ENCODE data around the gene FRZB. TPM values are rescaled to one million over a fixed set of nuclear protein-coding genes. Genes with fewer than 3 reads are reported as not detected.
"Not testable (repeated sequence)": the region's sequence is repeated elsewhere in the genome, so short reads cannot be mapped to it uniquely, and the experiment has no call there.

Gene FRZB
- total RNA-seq, 1 donor from 2014 or later = 90.8 TPM

DNA sequence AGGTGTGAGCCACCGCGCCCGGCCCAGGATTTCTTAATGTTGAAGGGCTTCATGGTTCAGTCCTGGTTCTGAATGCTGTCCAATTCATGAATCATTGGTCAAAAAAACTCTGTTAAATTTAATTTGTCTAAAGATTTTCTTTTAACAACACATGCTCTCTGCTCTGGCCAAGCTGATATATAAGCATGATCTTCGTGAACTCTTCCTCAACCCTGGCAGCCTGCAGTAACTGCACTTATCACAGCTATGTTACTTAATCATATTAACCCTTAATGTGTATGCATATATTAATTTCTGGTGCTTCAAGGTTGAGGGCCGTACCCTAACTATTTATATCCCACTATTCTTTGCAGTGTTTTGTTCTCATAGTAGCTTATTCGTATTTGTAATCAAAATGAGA, 29.4 kb upstream of the FRZB start:
- TF ChIP-seq, protein P1, sequence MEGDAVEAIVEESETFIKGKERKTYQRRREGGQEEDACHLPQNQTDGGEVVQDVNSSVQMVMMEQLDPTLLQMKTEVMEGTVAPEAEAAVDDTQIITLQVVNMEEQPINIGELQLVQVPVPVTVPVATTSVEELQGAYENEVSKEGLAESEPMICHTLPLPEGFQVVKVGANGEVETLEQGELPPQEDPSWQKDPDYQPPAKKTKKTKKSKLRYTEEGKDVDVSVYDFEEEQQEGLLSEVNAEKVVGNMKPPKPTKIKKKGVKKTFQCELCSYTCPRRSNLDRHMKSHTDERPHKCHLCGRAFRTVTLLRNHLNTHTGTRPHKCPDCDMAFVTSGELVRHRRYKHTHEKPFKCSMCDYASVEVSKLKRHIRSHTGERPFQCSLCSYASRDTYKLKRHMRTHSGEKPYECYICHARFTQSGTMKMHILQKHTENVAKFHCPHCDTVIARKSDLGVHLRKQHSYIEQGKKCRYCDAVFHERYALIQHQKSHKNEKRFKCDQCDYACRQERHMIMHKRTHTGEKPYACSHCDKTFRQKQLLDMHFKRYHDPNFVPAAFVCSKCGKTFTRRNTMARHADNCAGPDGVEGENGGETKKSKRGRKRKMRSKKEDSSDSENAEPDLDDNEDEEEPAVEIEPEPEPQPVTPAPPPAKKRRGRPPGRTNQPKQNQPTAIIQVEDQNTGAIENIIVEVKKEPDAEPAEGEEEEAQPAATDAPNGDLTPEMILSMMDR (IDR thresholded peaks at IDR 0.05; ENCODE audit: unreplicated experiment) = no peak
- no peak overlapping the region for H3K27ac Mint-ChIP-seq (ENCODE audit: unreplicated experiment)
- no peaks in the 10 kb centered on the region for H3K9me3 Mint-ChIP-seq (ENCODE audit: unreplicated experiment)
- peaks cover 6% of the 10 kb centered on the region for H3K36me3 Mint-ChIP-seq (ENCODE audit: low read depth, unreplicated experiment)
- peaks cover under 1% of the 10 kb centered on the region for H3K4me1 Mint-ChIP-seq (ENCODE audit: unreplicated experiment)
- no peaks in the 10 kb centered on the region for H3K27me3 Mint-ChIP-seq (ENCODE audit: unreplicated experiment)
- no peak overlapping the region for H3K4me3 Mint-ChIP-seq (ENCODE audit: unreplicated experiment)
- no peak for DNase-seq (ENCODE audit: low spot score)

DNA sequence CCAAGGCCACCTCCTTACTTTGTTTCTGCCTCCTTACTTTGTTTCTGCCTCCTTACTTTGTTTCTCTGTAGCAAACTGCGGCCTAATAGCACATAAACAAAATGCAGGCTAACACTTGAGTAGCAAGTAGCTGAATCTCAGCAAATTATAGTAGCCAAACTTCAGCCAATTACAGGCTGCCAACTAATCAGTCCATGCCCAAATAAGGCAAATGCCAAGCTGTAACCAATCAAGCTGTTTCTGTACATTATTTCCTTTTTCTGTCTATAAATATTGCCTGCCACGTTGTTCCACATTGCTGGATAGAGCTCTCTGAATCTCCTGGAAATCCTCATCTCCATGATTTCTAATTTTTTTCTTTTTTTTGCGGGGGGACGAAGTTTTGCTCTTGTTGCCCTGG, 28.7 kb upstream of the FRZB start:
- no peak for DNase-seq (ENCODE audit: low spot score)
- Mint-ChIP-seq H3K27me3 (ENCODE audit: unreplicated experiment) (no peaks in the 10 kb centered on the region), H3K4me3 (ENCODE audit: unreplicated experiment) (no peak overlapping the region), H3K36me3 (ENCODE audit: low read depth, unreplicated experiment) (peaks cover 4% of the 10 kb centered on the region), H3K4me1 (ENCODE audit: unreplicated experiment) (no peaks in the 10 kb centered on the region), H3K9me3 (ENCODE audit: unreplicated experiment) (no peaks in the 10 kb centered on the region), H3K27ac (ENCODE audit: unreplicated experiment) (no peak overlapping the region)
- TF ChIP-seq, protein P1 (IDR thresholded peaks at IDR 0.05; ENCODE audit: unreplicated experiment) = no peak

DNA sequence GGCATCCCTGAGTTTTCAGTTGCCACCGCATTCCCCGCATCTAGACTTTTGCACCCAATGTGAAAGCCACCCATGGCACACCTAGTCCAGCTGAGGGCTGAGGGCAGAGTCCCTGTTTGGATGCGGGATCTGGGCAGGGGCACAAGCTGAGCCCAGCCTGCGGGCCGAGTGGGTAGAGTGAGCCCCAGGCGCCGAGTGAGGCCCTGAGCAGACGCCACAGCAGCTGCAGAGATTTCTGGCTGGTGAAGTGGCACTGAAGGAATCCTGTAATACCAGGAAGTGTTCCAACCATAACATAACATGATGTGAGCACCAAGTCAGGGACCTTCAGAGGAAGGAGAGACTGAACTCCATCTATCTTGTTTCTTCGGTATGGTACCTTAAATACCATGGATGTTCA, 27.7 kb upstream of the FRZB start:
- Mint-ChIP-seq H3K36me3 (ENCODE audit: low read depth, unreplicated experiment) (no peaks in the 10 kb centered on the region), H3K9me3 (ENCODE audit: unreplicated experiment) (no peaks in the 10 kb centered on the region)

DNA sequence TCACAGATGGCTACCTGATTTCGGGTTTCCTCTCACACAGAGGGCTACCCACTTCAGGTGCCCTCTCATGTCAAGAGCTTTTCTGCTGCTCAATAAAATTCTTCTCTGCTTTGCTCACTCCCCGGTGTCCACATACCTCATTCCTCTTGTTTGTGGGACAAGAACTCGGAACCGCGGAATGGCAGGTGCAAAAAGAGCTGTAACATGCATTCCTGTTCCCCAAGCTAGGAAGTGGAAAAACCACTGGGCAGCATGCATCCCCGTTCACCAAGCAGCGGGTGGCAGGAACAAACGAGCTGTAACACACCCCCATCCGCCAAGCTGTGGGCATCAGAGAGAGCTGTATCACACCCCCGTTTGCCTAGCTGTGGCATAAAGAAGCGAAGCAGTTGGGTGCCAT, 27.2 kb upstream of the FRZB start:
- no peaks in the 10 kb centered on the region for H3K4me1 Mint-ChIP-seq (ENCODE audit: unreplicated experiment)

More for the DNA sequence above, 27.7 kb upstream of the FRZB start:
- Mint-ChIP-seq H3K4me1 (ENCODE audit: unreplicated experiment) (no peaks in the 10 kb centered on the region), H3K27ac (ENCODE audit: unreplicated experiment) (no peak overlapping the region), H3K27me3 (ENCODE audit: unreplicated experiment) (no peaks in the 10 kb centered on the region), H3K4me3 (ENCODE audit: unreplicated experiment) (no peak overlapping the region)
- TF ChIP-seq, protein P1 (IDR thresholded peaks at IDR 0.05; ENCODE audit: unreplicated experiment) = no peak
- DNase-seq (ENCODE audit: low spot score) = no peak

DNA sequence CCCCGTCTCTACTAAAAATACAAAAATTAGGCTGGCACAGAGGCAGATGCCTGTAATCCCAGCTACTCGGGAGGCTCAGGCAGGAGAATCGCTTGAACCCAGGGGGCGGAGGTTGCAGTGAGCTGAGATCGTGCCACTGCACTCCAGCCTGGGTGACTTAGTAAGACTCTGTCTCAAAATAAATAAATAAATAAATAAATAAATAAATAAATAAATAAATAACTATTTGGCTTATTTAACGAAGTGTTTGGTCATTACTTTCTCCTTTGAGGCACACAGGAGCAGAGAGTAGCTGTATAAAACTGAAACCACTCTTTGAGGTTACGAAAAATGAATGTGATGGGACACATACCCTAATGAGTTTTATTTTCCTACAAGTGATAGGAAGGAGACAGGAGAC, 26.6 kb upstream of the FRZB start:
- not testable (repeated sequence) for H3K9me3 Mint-ChIP-seq (ENCODE audit: unreplicated experiment); H3K4me1 Mint-ChIP-seq (ENCODE audit: unreplicated experiment); H3K27ac Mint-ChIP-seq (ENCODE audit: unreplicated experiment); H3K4me3 Mint-ChIP-seq (ENCODE audit: unreplicated experiment); H3K27me3 Mint-ChIP-seq (ENCODE audit: unreplicated experiment); H3K36me3 Mint-ChIP-seq (ENCODE audit: low read depth, unreplicated experiment); DNase-seq (ENCODE audit: low spot score)

More for the DNA sequence above, 27.2 kb upstream of the FRZB start:
- no peak overlapping the region for H3K27ac Mint-ChIP-seq (ENCODE audit: unreplicated experiment)
- H3K9me3 Mint-ChIP-seq (ENCODE audit: unreplicated experiment) = no peaks in the 10 kb centered on the region
- TF ChIP-seq, protein P1 (IDR thresholded peaks at IDR 0.05; ENCODE audit: unreplicated experiment) = no peak
- no peaks in the 10 kb centered on the region for H3K27me3 Mint-ChIP-seq (ENCODE audit: unreplicated experiment)
- peak overlapping the region; percentile 7 for H3K4me3 Mint-ChIP-seq (ENCODE audit: unreplicated experiment)
- H3K36me3 Mint-ChIP-seq (ENCODE audit: low read depth, unreplicated experiment) = no peaks in the 10 kb centered on the region
- no peak for DNase-seq (ENCODE audit: low spot score)

DNA sequence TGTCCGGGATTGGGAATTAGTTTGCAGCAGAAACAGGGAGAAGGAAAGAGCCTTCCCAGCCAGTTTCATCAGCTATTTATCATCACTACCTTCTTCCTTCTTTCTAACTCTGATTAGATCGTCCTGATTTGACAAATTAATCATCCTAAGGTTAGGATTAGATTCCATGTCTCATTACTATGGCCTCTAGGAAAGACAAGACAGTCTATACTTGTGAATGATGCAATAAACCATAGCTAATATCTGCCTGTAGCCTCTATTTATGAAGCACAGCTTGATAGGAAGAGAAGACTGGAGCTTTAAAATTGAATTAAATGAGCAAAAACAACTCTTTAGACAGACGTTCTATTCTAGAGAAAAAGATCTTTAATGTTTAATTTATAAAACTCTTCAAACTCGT, 25.2 kb upstream of the FRZB start:
- Mint-ChIP-seq H3K9me3 (ENCODE audit: unreplicated experiment) (no peaks in the 10 kb centered on the region), H3K4me1 (ENCODE audit: unreplicated experiment) (peaks cover 3% of the 10 kb centered on the region), H3K27me3 (ENCODE audit: unreplicated experiment) (peaks cover 1% of the 10 kb centered on the region), H3K4me3 (ENCODE audit: unreplicated experiment) (no peak overlapping the region), H3K36me3 (ENCODE audit: low read depth, unreplicated experiment) (no peaks in the 10 kb centered on the region), H3K27ac (ENCODE audit: unreplicated experiment) (no peak overlapping the region)
- TF ChIP-seq, protein P1 (IDR thresholded peaks at IDR 0.05; ENCODE audit: unreplicated experiment) = no peak
- DNase-seq (ENCODE audit: low spot score) = no peak
